GM10847 (cell line): ENCODE results near the gene RAB6D.
"Not testable (repeated sequence)": the region's sequence is repeated elsewhere in the genome, so short reads cannot be mapped to it uniquely, and the experiment has no call there.

Source experiments
- POLR2A ChIP-seq: IDR thresholded peaks from 2 replicates; pipeline ENCODE4 v1.6.1; 2011; ENCODE audit not compliant: insufficient read length; ENCODE audit errors: extremely low read depth

Gene RAB6D

GRCh38 chr2:131363703-131364186, at the start of gene RAB6D:
Gene RAB6D, minus strand, starts transcription at chr2:131364168. Its CDS starts 448 bp downstream, at chr2:131363720.
- not testable (repeated sequence) for TF ChIP-seq POLR2A

GRCh38 chr2:131413148-131413747, 49.3 kb upstream of the RAB6D start:
- TF ChIP-seq POLR2A: no peak

DNA sequence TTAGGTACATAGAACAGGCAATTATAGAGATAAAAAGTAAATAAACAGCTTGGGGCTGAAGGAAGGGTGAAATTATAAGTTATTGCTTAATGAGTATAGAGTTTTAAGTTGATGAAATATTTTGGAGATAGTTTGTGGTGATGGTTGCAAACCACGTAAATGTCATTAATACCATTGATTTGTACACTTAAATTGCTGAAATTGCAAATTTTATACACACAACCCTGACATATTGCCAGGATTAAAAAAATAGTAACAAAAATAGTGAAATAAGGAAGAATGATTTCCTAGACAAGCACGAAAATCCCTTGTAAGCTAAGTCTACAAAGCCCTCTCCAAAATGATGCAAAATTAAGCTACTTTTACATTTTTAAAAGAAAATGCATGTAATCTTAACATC, 46.2 kb upstream of the RAB6D start:
- TF ChIP-seq POLR2A: no peak

DNA sequence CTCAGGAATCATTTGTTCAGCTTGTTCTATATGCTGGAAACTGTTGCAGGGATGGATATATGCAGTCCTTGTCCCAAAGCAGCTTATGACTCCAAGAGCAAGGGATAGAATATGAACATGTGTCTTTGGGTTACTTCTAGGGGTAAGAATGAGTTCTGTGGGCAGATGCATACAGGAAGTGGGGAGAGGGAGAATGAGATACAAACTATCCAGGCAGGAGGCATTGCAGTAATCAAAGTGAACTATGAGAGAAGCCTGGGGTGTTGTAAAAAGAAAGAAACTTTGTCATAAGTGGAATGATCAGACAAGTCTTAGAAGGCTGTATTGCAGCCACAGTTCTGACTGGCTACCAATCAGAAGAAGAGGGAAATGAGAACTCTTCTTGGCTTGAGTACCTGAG, 44.8 kb upstream of the RAB6D start:
- no peak for TF ChIP-seq POLR2A

- no peak for TF ChIP-seq POLR2A
Measured at GRCh38 chr2:131408207-131408606, 44.2 kb upstream of the RAB6D start.

DNA sequence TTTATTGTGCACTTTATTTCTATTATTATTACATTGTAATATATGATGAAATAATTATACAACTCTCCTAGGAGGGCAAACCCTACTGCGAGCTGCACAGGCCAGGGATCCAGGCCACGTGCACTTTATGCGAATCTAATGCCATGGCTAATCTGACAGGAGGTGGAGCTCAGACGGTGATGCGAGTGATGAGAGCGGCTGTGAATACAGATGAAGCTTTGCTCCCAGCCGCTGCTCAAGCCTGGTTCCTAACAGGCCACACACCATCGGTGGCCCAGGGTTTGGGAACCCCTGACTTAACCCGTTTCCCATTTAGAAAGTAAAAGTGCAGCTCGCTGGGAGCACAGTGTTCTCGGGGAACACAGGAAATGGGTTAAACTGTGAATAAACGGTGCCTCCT, 40.8 kb upstream of the RAB6D start:
- TF ChIP-seq POLR2A: no peak

DNA sequence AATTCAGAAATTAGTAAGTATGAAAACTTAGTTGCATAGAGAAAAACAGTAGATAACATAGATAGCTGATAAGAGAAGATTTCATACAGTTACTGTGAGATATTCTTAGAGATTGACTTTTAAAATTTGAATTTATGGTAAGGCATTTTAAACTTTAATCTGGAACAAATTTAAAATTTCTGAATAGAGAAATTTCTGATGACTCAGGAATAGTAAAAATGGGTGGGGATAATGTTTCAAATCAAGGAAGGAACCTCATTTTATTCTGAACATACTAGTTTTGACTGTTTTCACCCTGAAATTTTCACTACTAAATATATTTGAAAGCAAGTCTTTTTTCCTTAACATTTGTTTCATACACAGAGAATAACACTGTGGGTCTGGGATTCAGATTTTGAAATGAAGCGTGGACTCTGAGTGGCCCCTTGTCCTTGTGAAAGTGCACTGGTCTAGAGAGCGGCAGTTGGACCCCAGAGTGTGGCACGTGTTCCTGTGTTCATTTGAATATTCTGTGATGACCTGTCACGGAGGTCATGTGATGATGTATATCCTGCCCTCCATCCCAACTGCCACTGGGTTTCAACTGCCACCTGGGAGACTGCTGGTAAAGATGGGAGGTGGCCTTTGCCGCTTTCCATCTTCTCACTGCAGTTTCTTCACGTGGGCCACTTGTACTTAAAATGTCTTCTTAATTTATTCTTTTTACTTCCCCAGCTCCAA, 38.5 kb upstream of the RAB6D start:
- TF ChIP-seq POLR2A: no peak

GRCh38 chr2:131400849-131401248, 36.9 kb upstream of the RAB6D start:
- no peak for TF ChIP-seq POLR2A

- TF ChIP-seq POLR2A: no peak
Measured at GRCh38 chr2:131394147-131394931, 30.4 kb upstream of the RAB6D start.

DNA sequence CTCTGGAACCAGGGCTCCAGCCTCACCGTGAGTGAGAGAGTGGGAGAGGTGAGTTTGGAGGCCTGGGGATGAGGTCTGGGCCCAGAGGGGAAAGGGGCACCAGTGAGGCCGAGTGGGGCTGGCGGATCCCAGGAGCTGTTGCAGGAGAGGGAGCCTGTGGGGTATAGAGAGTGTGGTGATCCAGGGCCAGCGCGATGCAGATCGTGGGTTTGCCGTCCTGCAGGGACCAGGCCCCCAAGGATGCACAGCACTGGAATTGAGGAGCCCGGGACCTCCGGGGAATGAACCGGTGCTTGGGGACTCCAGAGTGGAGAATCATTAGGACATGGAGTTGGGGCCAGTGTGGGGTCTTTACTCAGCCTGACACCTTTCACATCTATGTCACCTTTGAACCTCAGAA, 25.7 kb upstream of the RAB6D start:
- TF ChIP-seq POLR2A: no peak

GRCh38 chr2:131369954-131370353, 6.0 kb upstream of the RAB6D start:
- TF ChIP-seq POLR2A: no peak

DNA sequence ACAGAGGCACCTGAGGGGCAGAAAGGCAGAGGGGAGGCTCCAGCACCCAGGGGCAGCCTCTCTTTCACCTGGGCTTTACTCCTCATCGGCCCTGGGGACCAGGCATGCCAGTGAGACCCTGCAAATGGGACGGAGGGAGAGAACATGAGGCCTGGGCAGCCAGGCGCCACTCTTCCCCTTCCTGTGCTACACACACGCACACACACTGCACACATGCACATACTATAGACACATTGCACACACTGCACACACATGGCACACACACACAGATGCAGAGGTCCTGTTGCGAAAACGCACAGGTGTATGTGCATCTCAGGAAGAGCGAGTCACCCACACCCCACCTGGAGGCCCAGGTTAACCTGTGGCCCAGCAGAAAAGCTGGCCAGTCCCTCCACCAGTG, 3.4 kb upstream of the RAB6D start:
- no peak for TF ChIP-seq POLR2A

DNA sequence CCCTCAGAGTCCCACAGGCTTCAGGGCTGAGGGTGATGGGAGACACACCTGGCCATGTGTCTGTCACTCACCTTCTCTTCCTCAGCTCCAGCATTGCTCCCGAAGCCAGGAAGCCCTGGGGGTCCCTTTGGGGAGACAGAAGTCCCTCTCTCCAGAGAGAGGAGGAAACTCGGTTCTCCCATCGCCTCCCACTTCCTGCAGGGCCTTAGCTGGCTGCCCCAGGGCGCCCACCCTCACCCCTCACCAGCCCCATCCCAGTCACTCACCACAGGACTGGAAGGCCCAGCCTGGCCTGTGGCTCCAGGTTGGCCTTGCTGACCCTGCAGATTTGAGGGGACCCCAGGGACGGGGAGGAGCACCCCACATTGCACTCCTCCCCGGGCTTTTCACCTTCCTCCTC, 2.7 kb upstream of the RAB6D start:
- no peak for TF ChIP-seq POLR2A

DNA sequence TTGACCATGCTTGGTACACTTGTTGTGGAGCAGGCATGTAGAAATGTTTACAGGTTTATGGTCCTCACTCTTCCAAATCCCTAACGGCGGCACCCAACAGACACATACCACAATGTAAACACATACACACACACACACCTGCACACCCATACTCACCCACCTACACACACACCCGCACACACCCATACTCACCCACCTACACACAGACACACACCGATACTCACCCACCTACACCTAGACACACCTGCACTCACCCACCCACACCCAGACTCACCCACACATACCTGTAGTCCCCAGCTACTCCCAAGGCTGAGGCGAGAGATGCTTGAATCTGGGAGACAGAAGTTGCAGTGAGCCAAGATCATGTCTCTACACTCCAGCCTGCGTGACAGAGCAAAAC, 1.5 kb upstream of the RAB6D start:
- TF ChIP-seq POLR2A: no peak

- no peak for TF ChIP-seq POLR2A
Measured at GRCh38 chr2:131349021-131349420, 14.9 kb downstream of the RAB6D start.

DNA sequence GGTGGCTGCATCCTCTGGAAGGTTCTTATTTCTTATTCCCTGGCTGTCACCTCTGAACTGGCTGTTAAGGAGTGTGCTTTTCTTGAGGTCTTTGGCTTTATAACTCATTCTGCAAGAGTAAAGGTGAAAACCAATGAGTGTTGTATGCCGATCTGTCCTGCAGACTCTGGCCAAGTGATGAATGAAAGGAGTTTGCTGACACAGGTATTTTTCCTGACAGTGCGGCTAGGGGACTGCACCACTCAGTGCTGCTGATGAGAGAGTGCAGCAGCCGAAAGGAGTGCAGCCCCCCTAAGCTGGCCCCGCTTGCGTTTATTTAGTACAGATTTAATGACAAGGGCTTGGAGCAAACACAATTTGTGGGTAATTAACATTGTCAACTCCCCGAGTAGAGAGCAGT, 41.8 kb downstream of the RAB6D start:
- TF ChIP-seq POLR2A: no peak
